Activated CD4-positive, alpha-beta T cell treated with anti-CD3 and anti-CD28 coated beads for 36 hours (primary cell): ENCODE measurements around the gene KCNAB1. TPM values are rescaled to one million over a fixed set of nuclear protein-coding genes. Genes with fewer than 3 reads are reported as not detected.

ENCODE experiments used
- ATAC-seq: fragments of 200-7000 bp; cut with Tn5 transposase; one replicate; pipeline ENCODE4 v1.10.0; 2021; ENCODE audit warnings: mild to moderate bottlenecking, moderate library complexity
- CTCF ChIA-PET: fragments of 350-600 bp; sonication (Branson Sonifier 250); formaldehyde crosslinking; loops from one replicate; lab custom pipeline; 2021; ENCODE audit warnings: antibody characterized with exemption; lab: Charles Lee
- POLR2A ChIA-PET: fragments of 350-600 bp; sonication (Branson Sonifier 250); formaldehyde crosslinking; loops from one replicate; lab custom pipeline; 2021; ENCODE audit warnings: antibody characterized with exemption, inconsistent platforms; lab: Charles Lee
- DNase-seq: peaks from one replicate; pipeline ENCODE4 v3.0.0-alpha.2; 2020
- H3K27ac Mint-ChIP-seq: one replicate; pipeline ENCODE4 v1.8.0; 2021; ENCODE audit warnings: mixed read lengths
- H3K27me3 Mint-ChIP-seq: one replicate; pipeline ENCODE4 v1.8.0; 2021; ENCODE audit warnings: mixed read lengths
- H3K36me3 Mint-ChIP-seq: one replicate; pipeline ENCODE4 v1.8.0; 2021; ENCODE audit warnings: low read depth, mixed read lengths
- H3K4me1 Mint-ChIP-seq: one replicate; pipeline ENCODE4 v1.8.0; 2021; ENCODE audit warnings: mixed read lengths
- H3K4me3 Mint-ChIP-seq: one replicate; pipeline ENCODE4 v1.8.0; 2021; ENCODE audit warnings: mild to moderate bottlenecking, moderate library complexity, mixed read lengths
- H3K9me3 Mint-ChIP-seq: one replicate; pipeline ENCODE4 v1.8.0; 2021; ENCODE audit warnings: low read depth, mixed read lengths
- intact Hi-C, 2 experiments: fragments of 100-400 bp; cut with DNase I in 1 of 2; cut with micrococcal nuclease in 1 of 2; formaldehyde crosslinking; loops; one replicate each; pipeline versions ENCODE4 v1.14.2 to v1.15.1; 2022 to 2024; cut with DNase I, micrococcal nuclease
- total RNA-seq, 2 experiments: library from RNA; stranded (reverse); gene quantifications; one replicate each; pipeline ENCODE4 v1.2.3, GENCODE V29; 2021

KCNAB1 gene
- total RNA-seq, 2 experiments from 2014 or later: not detected

- H3K36me3 Mint-ChIP-seq: no peaks in the 10 kb centered on the region
- ChIA-PET CTCF (interaction anchor here (0.6 to 1.1 kb wide), 3 partner anchors 11 to 406 kb away, joined by 3 read pairs; no protein-coding TSS in a partner anchor), POLR2A (no interaction called here)
- H3K27ac Mint-ChIP-seq: no peak overlapping the region
- DNase-seq: no peak
- intact Hi-C loops: no loop called here
- H3K27me3 Mint-ChIP-seq: peaks cover 7% of the 10 kb centered on the region
- H3K4me3 Mint-ChIP-seq: no peak overlapping the region
- no peaks in the 10 kb centered on the region for H3K9me3 Mint-ChIP-seq
- H3K4me1 Mint-ChIP-seq: no peaks in the 10 kb centered on the region
- ATAC-seq: no peak
Measured at GRCh38 chr3:156417559-156418132, 297.3 kb downstream of the KCNAB1 start.

DNA sequence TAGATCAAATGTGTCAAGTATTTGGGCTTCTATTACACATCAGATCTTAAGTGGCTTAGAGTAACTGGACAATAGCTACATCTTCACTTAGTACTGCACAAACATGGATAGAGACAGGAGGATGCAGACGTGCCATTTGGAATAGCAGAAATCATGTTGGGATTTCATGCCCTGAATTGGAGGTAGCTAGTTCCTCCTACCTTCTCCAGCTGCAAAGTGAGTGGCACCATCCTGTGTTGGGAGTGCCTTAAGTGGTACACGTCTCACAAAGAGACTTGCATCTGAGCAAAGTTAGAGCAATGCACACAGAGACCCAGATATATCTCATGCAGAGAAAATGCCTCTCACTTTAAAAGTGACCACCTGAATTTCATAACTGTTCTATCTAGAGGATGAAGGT, 298.1 kb downstream of the KCNAB1 start:
- no peak for ATAC-seq
- POLR2A ChIA-PET: no interaction called here
- no peaks in the 10 kb centered on the region for H3K36me3 Mint-ChIP-seq
- no peaks in the 10 kb centered on the region for H3K4me1 Mint-ChIP-seq
- CTCF ChIA-PET: interaction anchor here (1.1 kb wide), 1 partner anchor 12 kb away, joined by 3 read pairs; no protein-coding TSS in a partner anchor
- intact Hi-C loops: no loop called here
- H3K9me3 Mint-ChIP-seq: no peaks in the 10 kb centered on the region
- no peak for DNase-seq
- no peak overlapping the region for H3K27ac Mint-ChIP-seq
- H3K4me3 Mint-ChIP-seq: no peak overlapping the region
- H3K27me3 Mint-ChIP-seq: peaks cover 6% of the 10 kb centered on the region

DNA sequence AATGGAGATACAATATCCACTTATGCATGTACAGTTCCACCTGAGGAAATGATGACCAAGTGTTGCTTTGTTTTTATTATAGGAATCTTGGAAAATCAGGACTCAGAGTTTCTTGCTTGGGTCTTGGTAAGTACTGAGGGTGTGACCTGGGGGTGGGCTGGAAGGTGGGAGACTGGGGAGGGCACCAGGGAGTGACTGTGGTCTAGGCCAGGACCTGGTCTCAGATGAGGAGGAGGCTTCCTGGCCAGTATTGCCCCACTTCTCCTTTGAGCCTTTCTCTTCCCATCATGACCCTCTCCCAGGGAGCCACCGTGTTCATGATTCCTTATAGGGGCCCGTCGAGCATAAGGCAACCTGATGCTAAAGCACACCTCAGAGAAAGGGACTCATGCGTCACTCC, 301.2 kb downstream of the KCNAB1 start:
- DNase-seq (no peak), ATAC-seq (no peak)
- Mint-ChIP-seq H3K4me1 (no peaks in the 10 kb centered on the region), H3K27me3 (peaks cover 8% of the 10 kb centered on the region), H3K9me3 (no peaks in the 10 kb centered on the region), H3K4me3 (no peak overlapping the region), H3K36me3 (no peaks in the 10 kb centered on the region), H3K27ac (no peak overlapping the region)
- ChIA-PET POLR2A (no interaction called here), CTCF (no interaction called here)
- intact Hi-C loops: no loop called here

- DNase-seq (no peak), ATAC-seq (no peak)
- Mint-ChIP-seq H3K4me1 (no peaks in the 10 kb centered on the region), H3K4me3 (no peak overlapping the region), H3K9me3 (no peaks in the 10 kb centered on the region), H3K36me3 (no peaks in the 10 kb centered on the region), H3K27ac (no peak overlapping the region), H3K27me3 (peaks cover 6% of the 10 kb centered on the region)
- CTCF ChIA-PET: interaction anchor here (0.8 to 1.2 kb wide), 3 partner anchors 11 to 42 kb away, joined by 3 to 4 read pairs (median 4); no protein-coding TSS in a partner anchor
- POLR2A ChIA-PET: no interaction called here
- intact Hi-C loops: no loop called here
Measured at GRCh38 chr3:156424758-156425157, 304.4 kb downstream of the KCNAB1 start.

DNA sequence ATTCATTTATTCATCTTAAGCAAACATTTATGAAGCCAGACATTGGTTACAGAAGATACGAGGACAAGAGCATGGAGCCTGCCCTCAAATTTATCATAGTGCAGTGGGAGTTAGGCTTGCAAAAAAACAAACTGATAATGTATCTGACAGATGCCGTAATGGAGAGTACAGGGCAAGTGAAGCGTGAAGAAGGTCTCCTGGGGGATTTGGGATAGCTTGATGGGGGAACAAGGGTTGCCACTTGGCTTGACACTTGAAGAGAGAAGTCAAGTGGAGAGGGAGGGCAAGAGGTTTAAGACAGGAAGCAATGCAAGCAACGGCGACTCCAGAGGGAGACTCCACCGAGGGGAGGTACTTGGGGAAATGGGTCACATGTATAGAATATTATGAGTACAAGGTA, 305.3 kb downstream of the KCNAB1 start:
- H3K27ac Mint-ChIP-seq: no peak overlapping the region
- ATAC-seq (no peak), DNase-seq (no peak)
- H3K36me3 Mint-ChIP-seq: no peaks in the 10 kb centered on the region
- ChIA-PET POLR2A (no interaction called here), CTCF (interaction anchor here (0.8 kb wide), 1 partner anchor 82 kb away, joined by 3 read pairs; no protein-coding TSS in a partner anchor)
- intact Hi-C loops: no loop called here
- H3K4me3 Mint-ChIP-seq: no peak overlapping the region
- H3K27me3 Mint-ChIP-seq: peaks cover 4% of the 10 kb centered on the region
- H3K4me1 Mint-ChIP-seq: no peaks in the 10 kb centered on the region
- H3K9me3 Mint-ChIP-seq: no peaks in the 10 kb centered on the region

DNA sequence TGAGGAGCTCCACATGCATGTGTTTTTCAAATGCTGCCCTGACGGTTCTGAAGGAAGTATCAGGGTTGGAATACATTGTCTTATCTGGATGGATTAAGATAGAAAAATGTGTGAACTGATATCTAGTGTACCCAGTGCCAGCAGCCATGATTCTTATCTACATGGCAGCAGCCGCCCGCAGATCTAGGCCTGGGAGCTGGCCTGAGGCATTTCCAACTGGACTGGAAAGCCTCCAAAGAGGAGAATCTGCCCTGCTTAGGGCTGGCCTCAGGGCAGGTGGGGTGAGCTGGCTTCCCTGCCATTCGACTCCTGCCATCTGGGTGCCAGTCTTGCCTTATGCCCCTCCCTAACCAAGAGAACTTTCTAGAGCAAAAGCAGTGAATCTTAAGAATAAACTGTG, 308.7 kb downstream of the KCNAB1 start:
- no peak overlapping the region for H3K4me3 Mint-ChIP-seq
- intact Hi-C loops: no loop called here
- POLR2A ChIA-PET: no interaction called here
- no peaks in the 10 kb centered on the region for H3K36me3 Mint-ChIP-seq
- ATAC-seq: no peak
- no peaks in the 10 kb centered on the region for H3K4me1 Mint-ChIP-seq
- H3K27ac Mint-ChIP-seq: no peak overlapping the region
- no peaks in the 10 kb centered on the region for H3K9me3 Mint-ChIP-seq
- no peak for DNase-seq
- H3K27me3 Mint-ChIP-seq: peaks cover 7% of the 10 kb centered on the region
- CTCF ChIA-PET: no interaction called here

GRCh38 chr3:156431334-156432124, 311.2 kb downstream of the KCNAB1 start:
- intact Hi-C loops: no loop called here

GRCh38 chr3:156432563-156432962, 312.2 kb downstream of the KCNAB1 start:
- ATAC-seq (no peak), DNase-seq (no peak)
- H3K4me1 Mint-ChIP-seq: no peaks in the 10 kb centered on the region
- peaks cover 9% of the 10 kb centered on the region for H3K27me3 Mint-ChIP-seq
- H3K9me3 Mint-ChIP-seq: no peaks in the 10 kb centered on the region
- CTCF ChIA-PET: interaction anchor here (1.9 kb wide), 1 partner anchor 17 kb away, joined by 6 read pairs; no protein-coding TSS in a partner anchor
- intact Hi-C loops: no loop called here
- no peak overlapping the region for H3K4me3 Mint-ChIP-seq
- POLR2A ChIA-PET: interaction anchor here (0.5 kb wide), 1 partner anchor 305 kb away, joined by 5 read pairs; no protein-coding TSS in a partner anchor
- no peak overlapping the region for H3K27ac Mint-ChIP-seq
- no peaks in the 10 kb centered on the region for H3K36me3 Mint-ChIP-seq

More at GRCh38 chr3:156431334-156432124, 311.2 kb downstream of the KCNAB1 start:
- Mint-ChIP-seq H3K4me1 (no peaks in the 10 kb centered on the region), H3K27me3 (peaks cover 8% of the 10 kb centered on the region), H3K27ac (no peak overlapping the region), H3K4me3 (no peak overlapping the region), H3K9me3 (no peaks in the 10 kb centered on the region), H3K36me3 (no peaks in the 10 kb centered on the region)
- ChIA-PET POLR2A (no interaction called here), CTCF (interaction anchor here (0.9 to 1.9 kb wide), 3 partner anchors 18 to 282 kb away, joined by 3 to 6 read pairs (median 3); no protein-coding TSS in a partner anchor)
- DNase-seq (no peak), ATAC-seq (no peak)

GRCh38 chr3:156433138-156433537, 312.8 kb downstream of the KCNAB1 start:
- Mint-ChIP-seq H3K27ac (no peak overlapping the region), H3K4me1 (no peaks in the 10 kb centered on the region), H3K9me3 (no peaks in the 10 kb centered on the region), H3K36me3 (no peaks in the 10 kb centered on the region), H3K27me3 (peaks cover 9% of the 10 kb centered on the region), H3K4me3 (no peak overlapping the region)
- DNase-seq: no peak
- intact Hi-C loops: no loop called here
- ATAC-seq: peak; percentile 58
- CTCF ChIA-PET: no interaction called here
- POLR2A ChIA-PET: no interaction called here

GRCh38 chr3:156433910-156434309, 313.5 kb downstream of the KCNAB1 start:
- no peak for ATAC-seq

GRCh38 chr3:156434921-156435320, 314.5 kb downstream of the KCNAB1 start:
- ChIA-PET POLR2A (no interaction called here), CTCF (interaction anchor here (1.1 kb wide), 1 partner anchor 75 kb away, joined by 3 read pairs; no protein-coding TSS in a partner anchor)
- Mint-ChIP-seq H3K4me3 (no peak overlapping the region), H3K36me3 (no peaks in the 10 kb centered on the region), H3K9me3 (no peaks in the 10 kb centered on the region), H3K27ac (no peak overlapping the region), H3K4me1 (no peaks in the 10 kb centered on the region), H3K27me3 (peaks cover 13% of the 10 kb centered on the region)
- no peak for DNase-seq
- ATAC-seq: no peak
- intact Hi-C loops: no loop called here

More at GRCh38 chr3:156433910-156434309, 313.5 kb downstream of the KCNAB1 start:
- no peaks in the 10 kb centered on the region for H3K36me3 Mint-ChIP-seq
- H3K4me1 Mint-ChIP-seq: no peaks in the 10 kb centered on the region
- no peak for DNase-seq
- no peak overlapping the region for H3K27ac Mint-ChIP-seq
- H3K4me3 Mint-ChIP-seq: no peak overlapping the region
- ChIA-PET CTCF (interaction anchor here (1.1 kb wide), 1 partner anchor 11 kb away, joined by 3 read pairs; no protein-coding TSS in a partner anchor), POLR2A (no interaction called here)
- intact Hi-C loops: no loop called here
- H3K27me3 Mint-ChIP-seq: peaks cover 9% of the 10 kb centered on the region
- H3K9me3 Mint-ChIP-seq: no peaks in the 10 kb centered on the region
